Panc1 (cell line): Measurements from ENCODE around the gene OVOL1. TPM values are rescaled to one million over a fixed set of nuclear protein-coding genes. Genes with fewer than 3 reads are reported as not detected.

Experiments
- ATAC-seq: fragments of 200-7000 bp; cut with Tn5 transposase; 2 replicates; pipeline ENCODE4 v1.9.1; 2020; ENCODE audit warnings: mild to moderate bottlenecking, moderate library complexity
- BruUV-seq: library from RNA; stranded (reverse); fragments of 400-500 nt; replicated peaks from 2 replicates; lab custom pipeline; 2021; lab: Mats Ljungman, UMichigan
- CTCF ChIA-PET: fragments of 300-600 bp; sonication (Branson Sonifier 250); formaldehyde crosslinking; loops from one replicate; lab custom pipeline; 2022; ENCODE audit warnings: antibody characterized with exemption; lab: Charles Lee
- POLR2A ChIA-PET: fragments of 300-600 bp; sonication (Branson Sonifier 250); formaldehyde crosslinking; loops from one replicate; lab custom pipeline; 2022; ENCODE audit warnings: antibody characterized with exemption; lab: Charles Lee
- DNase-seq: peaks from one replicate; pipeline ENCODE4 v3.0.0-alpha.2; 2010; ENCODE audit warnings: low read depth, low spot score
- H3K27ac ChIP-seq: 2 replicates; pipeline ENCODE4 v1.5.1; 2011; ENCODE audit warnings: mild to moderate bottlenecking, low read length, inconsistent platforms
- H3K27me3 ChIP-seq: fragments of 200-500 bp; sonication (Bioruptor generic); 2 replicates; pipeline ENCODE4 v1.6.0; 2014; ENCODE audit warnings: low read length, inconsistent platforms; ENCODE audit not compliant: control insufficient read depth, insufficient read depth
- H3K36me3 ChIP-seq: fragments of 200-500 bp; sonication (Bioruptor generic); 2 replicates; pipeline ENCODE4 v1.5.1; 2014; ENCODE audit warnings: inconsistent platforms, mild to moderate bottlenecking, low read length, moderate library complexity; ENCODE audit not compliant: control insufficient read depth, insufficient read depth
- H3K4me1 ChIP-seq: 2 replicates; pipeline ENCODE4 v1.5.1; 2011; ENCODE audit warnings: inconsistent platforms, mild to moderate bottlenecking, low read length, moderate library complexity; ENCODE audit not compliant: control insufficient read depth, insufficient read depth
- H3K4me3 ChIP-seq, 2 experiments: 2 replicates each; pipeline ENCODE4 v1.5.1; 2011 to 2012; ENCODE audit warnings: low read depth in 2 of 2, low read length in 2 of 2, mild to moderate bottlenecking in 2 of 2, inconsistent platforms in 1 of 2, moderate library complexity in 1 of 2
- H3K9me3 ChIP-seq: fragments of 200-500 bp; sonication (Bioruptor generic); 2 replicates; pipeline ENCODE4 v1.5.1; 2014; ENCODE audit warnings: low read depth, mild to moderate bottlenecking, inconsistent platforms, low read length, moderate library complexity; ENCODE audit not compliant: control insufficient read depth, insufficient read depth
- POLR2AphosphoS5 ChIP-seq: IDR thresholded peaks from 2 replicates; pipeline ENCODE4 v1.6.1; 2012; ENCODE audit warnings: mild to moderate bottlenecking, low read depth, low read length, moderate library complexity
- SIN3A ChIP-seq: IDR thresholded peaks from 2 replicates; pipeline ENCODE4 v1.6.1; 2012; ENCODE audit warnings: low read depth, mild to moderate bottlenecking, low read length, moderate library complexity, borderline replicate concordance; ENCODE audit not compliant: insufficient read depth
- TCF7L2 ChIP-seq: IDR thresholded peaks from 2 replicates; pipeline ENCODE4 v1.6.1; 2011; ENCODE audit warnings: mild to moderate bottlenecking, low read depth, low read length, inconsistent platforms
- in situ Hi-C: cut with HindIII; loops from 2 replicates; pipeline ENCODE4 v1.10.0; 2016; ENCODE audit warnings: low sequenced_read_pairs, low pct_unique_long_range_greater_than_20kb
- intact Hi-C: fragments of 100-400 bp; cut with micrococcal nuclease; formaldehyde crosslinking; loops from one replicate; pipeline ENCODE4 v1.10.0; 2022; ENCODE audit not compliant: unreplicated experiment
- total RNA-seq: library from RNA; stranded (reverse); gene quantifications from one replicate; pipeline ENCODE4 v1.2.1, GENCODE V29; 2021; ENCODE audit not compliant: unreplicated experiment
- TF ChIP-seq, protein P1 (sequence below), 2 experiments: IDR thresholded peaks; 2 replicates each; pipeline ENCODE4 v1.6.1; 2011 to 2012; ENCODE audit warnings: low read depth in 2 of 2, control low read depth in 1 of 2, low read length in 1 of 2, mild to moderate bottlenecking in 1 of 2, moderate library complexity in 1 of 2; ENCODE audit not compliant: insufficient read depth in 1 of 2
- TF ChIP-seq, protein P2 (sequence below): fragments of 450-650 bp; IDR thresholded peaks from 2 replicates; pipeline ENCODE4 v1.5.1; 2017; ENCODE audit warnings: mild to moderate bottlenecking

Gene OVOL1
- total RNA-seq, 1 experiment from 2014 or later = 0.23 TPM

GRCh38 chr11:65785319-65786007, 1.4 kb upstream of the OVOL1 start:
- ChIA-PET CTCF (no interaction called here), POLR2A (no interaction called here)
- Histone ChIP-seq H3K27ac (no peak overlapping the region), H3K27me3 (peaks cover 6% of the 10 kb centered on the region; the same call in 1 of the 2 replicates), H3K36me3 (no peaks in the 10 kb centered on the region), H3K4me1 (peaks cover 11% of the 10 kb centered on the region; the same call in 1 of the 2 replicates), H3K4me3 (no peak overlapping the region), H3K9me3 (no peaks in the 10 kb centered on the region)
- BruUV-seq = no TSS peak
- ATAC-seq (no peak), DNase-seq (no peak)
- in situ Hi-C loops (no loop called here), intact Hi-C loops (no loop called here)
- no peak for TF ChIP-seq SIN3A
- no peak for TF ChIP-seq POLR2AphosphoS5
- no peak for TF ChIP-seq TCF7L2
- TF ChIP-seq, protein P1, sequence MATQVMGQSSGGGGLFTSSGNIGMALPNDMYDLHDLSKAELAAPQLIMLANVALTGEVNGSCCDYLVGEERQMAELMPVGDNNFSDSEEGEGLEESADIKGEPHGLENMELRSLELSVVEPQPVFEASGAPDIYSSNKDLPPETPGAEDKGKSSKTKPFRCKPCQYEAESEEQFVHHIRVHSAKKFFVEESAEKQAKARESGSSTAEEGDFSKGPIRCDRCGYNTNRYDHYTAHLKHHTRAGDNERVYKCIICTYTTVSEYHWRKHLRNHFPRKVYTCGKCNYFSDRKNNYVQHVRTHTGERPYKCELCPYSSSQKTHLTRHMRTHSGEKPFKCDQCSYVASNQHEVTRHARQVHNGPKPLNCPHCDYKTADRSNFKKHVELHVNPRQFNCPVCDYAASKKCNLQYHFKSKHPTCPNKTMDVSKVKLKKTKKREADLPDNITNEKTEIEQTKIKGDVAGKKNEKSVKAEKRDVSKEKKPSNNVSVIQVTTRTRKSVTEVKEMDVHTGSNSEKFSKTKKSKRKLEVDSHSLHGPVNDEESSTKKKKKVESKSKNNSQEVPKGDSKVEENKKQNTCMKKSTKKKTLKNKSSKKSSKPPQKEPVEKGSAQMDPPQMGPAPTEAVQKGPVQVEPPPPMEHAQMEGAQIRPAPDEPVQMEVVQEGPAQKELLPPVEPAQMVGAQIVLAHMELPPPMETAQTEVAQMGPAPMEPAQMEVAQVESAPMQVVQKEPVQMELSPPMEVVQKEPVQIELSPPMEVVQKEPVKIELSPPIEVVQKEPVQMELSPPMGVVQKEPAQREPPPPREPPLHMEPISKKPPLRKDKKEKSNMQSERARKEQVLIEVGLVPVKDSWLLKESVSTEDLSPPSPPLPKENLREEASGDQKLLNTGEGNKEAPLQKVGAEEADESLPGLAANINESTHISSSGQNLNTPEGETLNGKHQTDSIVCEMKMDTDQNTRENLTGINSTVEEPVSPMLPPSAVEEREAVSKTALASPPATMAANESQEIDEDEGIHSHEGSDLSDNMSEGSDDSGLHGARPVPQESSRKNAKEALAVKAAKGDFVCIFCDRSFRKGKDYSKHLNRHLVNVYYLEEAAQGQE (IDR thresholded peaks at IDR 0.05; ENCODE audit: insufficient read depth in 1 of 2, low read depth in 2 of 2, low read length in 1 of 2) = no peak
- TF ChIP-seq, protein P2, sequence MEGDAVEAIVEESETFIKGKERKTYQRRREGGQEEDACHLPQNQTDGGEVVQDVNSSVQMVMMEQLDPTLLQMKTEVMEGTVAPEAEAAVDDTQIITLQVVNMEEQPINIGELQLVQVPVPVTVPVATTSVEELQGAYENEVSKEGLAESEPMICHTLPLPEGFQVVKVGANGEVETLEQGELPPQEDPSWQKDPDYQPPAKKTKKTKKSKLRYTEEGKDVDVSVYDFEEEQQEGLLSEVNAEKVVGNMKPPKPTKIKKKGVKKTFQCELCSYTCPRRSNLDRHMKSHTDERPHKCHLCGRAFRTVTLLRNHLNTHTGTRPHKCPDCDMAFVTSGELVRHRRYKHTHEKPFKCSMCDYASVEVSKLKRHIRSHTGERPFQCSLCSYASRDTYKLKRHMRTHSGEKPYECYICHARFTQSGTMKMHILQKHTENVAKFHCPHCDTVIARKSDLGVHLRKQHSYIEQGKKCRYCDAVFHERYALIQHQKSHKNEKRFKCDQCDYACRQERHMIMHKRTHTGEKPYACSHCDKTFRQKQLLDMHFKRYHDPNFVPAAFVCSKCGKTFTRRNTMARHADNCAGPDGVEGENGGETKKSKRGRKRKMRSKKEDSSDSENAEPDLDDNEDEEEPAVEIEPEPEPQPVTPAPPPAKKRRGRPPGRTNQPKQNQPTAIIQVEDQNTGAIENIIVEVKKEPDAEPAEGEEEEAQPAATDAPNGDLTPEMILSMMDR = no peak

- H3K4me3 ChIP-seq = no peak overlapping the region
- ChIA-PET POLR2A (no interaction called here), CTCF (no interaction called here)
- no peak overlapping the region for H3K27ac ChIP-seq
- no peak for ATAC-seq
- no peaks in the 10 kb centered on the region for H3K36me3 ChIP-seq
- H3K4me1 ChIP-seq = peaks cover 11% of the 10 kb centered on the region; the same call in 1 of the 2 replicates
- in situ Hi-C loops (no loop called here), intact Hi-C loops (no loop called here)
- no TSS peak for BruUV-seq
- DNase-seq = no peak
- TF ChIP-seq SIN3A (no peak), TCF7L2 (no peak), POLR2AphosphoS5 (no peak)
- TF ChIP-seq, protein P2 = no peak
- TF ChIP-seq, protein P1 (IDR thresholded peaks at IDR 0.05; ENCODE audit: insufficient read depth in 1 of 2, low read depth in 2 of 2, low read length in 1 of 2) = no peak
- no peaks in the 10 kb centered on the region for H3K9me3 ChIP-seq
- H3K27me3 ChIP-seq = peaks cover 6% of the 10 kb centered on the region; the same call in 1 of the 2 replicates
Observed at GRCh38 chr11:65786008-65786785, 666 bp upstream of the OVOL1 start.
